MM.1S (cell line): ENCODE results near the gene NTM.

ENCODE experiments used
- DNase-seq: peaks from one replicate; pipeline ENCODE4 v3.0.0-alpha.2; 2015
- H2AFZ ChIP-seq: fragments of 300-600 bp; sonication (generic); 2 replicates; pipeline ENCODE4 v1.6.0; 2016; ENCODE audit warnings: antibody characterized with exemption, low read length
- H3F3A ChIP-seq: fragments of 300-600 bp; sonication (generic); 2 replicates; pipeline ENCODE4 v1.6.1; 2016; ENCODE audit warnings: mild to moderate bottlenecking, antibody characterized with exemption, low read length, moderate library complexity, mixed read lengths; ENCODE audit not compliant: insufficient read depth
- H3K27ac ChIP-seq: fragments of 300-600 bp; sonication (generic); 2 replicates; pipeline ENCODE4 v1.5.1; 2016; ENCODE audit warnings: mild to moderate bottlenecking, low read length
- H3K27me3 ChIP-seq: fragments of 300-600 bp; sonication (generic); replicated peaks from 2 replicates; pipeline ENCODE4 v1.6.0; 2016; ENCODE audit warnings: low read length; ENCODE audit not compliant: insufficient read depth
- H3K36me3 ChIP-seq: fragments of 300-600 bp; sonication (generic); replicated peaks from 2 replicates; pipeline ENCODE4 v1.6.1; 2016; ENCODE audit warnings: mild to moderate bottlenecking, low read length, mixed read lengths; ENCODE audit not compliant: insufficient read depth
- H3K4me1 ChIP-seq: fragments of 300-600 bp; sonication (generic); 2 replicates; pipeline ENCODE4 v1.6.1; 2016; ENCODE audit warnings: low read length, mixed read lengths
- H3K4me2 ChIP-seq: fragments of 300-600 bp; sonication (generic); 2 replicates; pipeline ENCODE4 v1.6.0; 2016; ENCODE audit warnings: low read depth, low read length
- H3K4me3 ChIP-seq: fragments of 300-600 bp; sonication (generic); 2 replicates; pipeline ENCODE4 v1.5.1; 2016; ENCODE audit warnings: low read length, mixed read lengths
- H3K79me2 ChIP-seq: fragments of 300-600 bp; sonication (generic); 2 replicates; pipeline ENCODE4 v1.6.1; 2016; ENCODE audit warnings: mixed run types, low read length, mixed read lengths
- H3K9ac ChIP-seq: fragments of 300-600 bp; sonication (generic); 2 replicates; pipeline ENCODE4 v1.6.1; 2016; ENCODE audit warnings: low read length, mixed read lengths
- H3K9me2 ChIP-seq: fragments of 300-600 bp; sonication (generic); replicated peaks from 2 replicates; pipeline ENCODE4 v1.6.1; 2016; ENCODE audit warnings: mild to moderate bottlenecking, low read length, mixed read lengths; ENCODE audit not compliant: insufficient read depth
- H3K9me3 ChIP-seq: fragments of 300-600 bp; sonication (generic); replicated peaks from 2 replicates; pipeline ENCODE4 v1.6.1; 2016; ENCODE audit warnings: mild to moderate bottlenecking, low read length, mixed read lengths; ENCODE audit not compliant: insufficient read depth
- H4K20me1 ChIP-seq: fragments of 300-600 bp; sonication (generic); 2 replicates; pipeline ENCODE4 v1.6.1; 2016; ENCODE audit warnings: mild to moderate bottlenecking, low read length, moderate library complexity, mixed read lengths; ENCODE audit not compliant: insufficient read depth
- EZH2 ChIP-seq: fragments of 300-600 bp; sonication (generic); optimal IDR thresholded peaks from 2 replicates; pipeline ENCODE3; 2017; ENCODE audit warnings: low read depth, mild to moderate bottlenecking, antibody characterized with exemption, low read length, mixed read lengths
- EZH2phosphoT487 ChIP-seq: fragments of 300-600 bp; sonication (generic); IDR thresholded peaks from 2 replicates; pipeline ENCODE4 v1.6.1; 2018; ENCODE audit warnings: antibody characterized with exemption, low read length
- TF ChIP-seq, protein P1 (sequence below): fragments of 300-600 bp; sonication (generic); IDR thresholded peaks from 2 replicates; pipeline ENCODE4 v1.5.1; 2016; ENCODE audit warnings: antibody characterized with exemption, low read length, mixed read lengths

The NTM gene

GRCh38 chr11:131483453-131483852 is 113.0 kb downstream of the NTM start:
- H3K9me3 ChIP-seq: no peaks in the 10 kb centered on the region
- no peaks in the 10 kb centered on the region for H3F3A ChIP-seq
- H3K9me2 ChIP-seq: no peaks in the 10 kb centered on the region
- H3K36me3 ChIP-seq: no peaks in the 10 kb centered on the region
- no peaks in the 10 kb centered on the region for H4K20me1 ChIP-seq
- H3K4me2 ChIP-seq: no peak overlapping the region
- H3K27ac ChIP-seq: no peak overlapping the region
- DNase-seq: no peak
- TF ChIP-seq EZH2 (no peak), EZH2phosphoT487 (no peak)
- TF ChIP-seq, protein P1, sequence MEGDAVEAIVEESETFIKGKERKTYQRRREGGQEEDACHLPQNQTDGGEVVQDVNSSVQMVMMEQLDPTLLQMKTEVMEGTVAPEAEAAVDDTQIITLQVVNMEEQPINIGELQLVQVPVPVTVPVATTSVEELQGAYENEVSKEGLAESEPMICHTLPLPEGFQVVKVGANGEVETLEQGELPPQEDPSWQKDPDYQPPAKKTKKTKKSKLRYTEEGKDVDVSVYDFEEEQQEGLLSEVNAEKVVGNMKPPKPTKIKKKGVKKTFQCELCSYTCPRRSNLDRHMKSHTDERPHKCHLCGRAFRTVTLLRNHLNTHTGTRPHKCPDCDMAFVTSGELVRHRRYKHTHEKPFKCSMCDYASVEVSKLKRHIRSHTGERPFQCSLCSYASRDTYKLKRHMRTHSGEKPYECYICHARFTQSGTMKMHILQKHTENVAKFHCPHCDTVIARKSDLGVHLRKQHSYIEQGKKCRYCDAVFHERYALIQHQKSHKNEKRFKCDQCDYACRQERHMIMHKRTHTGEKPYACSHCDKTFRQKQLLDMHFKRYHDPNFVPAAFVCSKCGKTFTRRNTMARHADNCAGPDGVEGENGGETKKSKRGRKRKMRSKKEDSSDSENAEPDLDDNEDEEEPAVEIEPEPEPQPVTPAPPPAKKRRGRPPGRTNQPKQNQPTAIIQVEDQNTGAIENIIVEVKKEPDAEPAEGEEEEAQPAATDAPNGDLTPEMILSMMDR: no peak
- no peak overlapping the region for H3K9ac ChIP-seq
- no peak overlapping the region for H2AFZ ChIP-seq
- H3K4me3 ChIP-seq: no peak overlapping the region
- no peaks in the 10 kb centered on the region for H3K79me2 ChIP-seq
- no peaks in the 10 kb centered on the region for H3K4me1 ChIP-seq
- H3K27me3 ChIP-seq: no peaks in the 10 kb centered on the region

GRCh38 chr11:131483877-131484276 is 113.5 kb downstream of the NTM start:
- Histone ChIP-seq H3K9me2 (no peaks in the 10 kb centered on the region), H4K20me1 (no peaks in the 10 kb centered on the region), H3K79me2 (no peaks in the 10 kb centered on the region), H3K27ac (no peak overlapping the region), H3F3A (no peaks in the 10 kb centered on the region), H3K9ac (no peak overlapping the region), H2AFZ (no peak overlapping the region), H3K4me3 (no peak overlapping the region), H3K36me3 (no peaks in the 10 kb centered on the region), H3K4me2 (no peak overlapping the region), H3K9me3 (no peaks in the 10 kb centered on the region), H3K27me3 (no peaks in the 10 kb centered on the region), H3K4me1 (no peaks in the 10 kb centered on the region)
- TF ChIP-seq EZH2phosphoT487 (no peak), EZH2 (no peak)
- TF ChIP-seq, protein P1: no peak
- DNase-seq: no peak

- no peaks in the 10 kb centered on the region for H3K79me2 ChIP-seq
- H2AFZ ChIP-seq: no peak overlapping the region
- H3K9me2 ChIP-seq: no peaks in the 10 kb centered on the region
- TF ChIP-seq EZH2phosphoT487 (no peak), EZH2 (no peak)
- TF ChIP-seq, protein P1: no peak
- no peaks in the 10 kb centered on the region for H3K9me3 ChIP-seq
- H3K4me1 ChIP-seq: no peaks in the 10 kb centered on the region
- H3K36me3 ChIP-seq: no peaks in the 10 kb centered on the region
- no peaks in the 10 kb centered on the region for H4K20me1 ChIP-seq
- H3F3A ChIP-seq: no peaks in the 10 kb centered on the region
- no peak overlapping the region for H3K27ac ChIP-seq
- H3K9ac ChIP-seq: no peak overlapping the region
- no peak for DNase-seq
- H3K4me3 ChIP-seq: no peak overlapping the region
- no peaks in the 10 kb centered on the region for H3K27me3 ChIP-seq
- H3K4me2 ChIP-seq: no peak overlapping the region
Observed at GRCh38 chr11:131486100-131486499, 115.7 kb downstream of the NTM start.
